A549 (cell line): ENCODE data around the gene TMEM229A. TPM values are rescaled to one million over a fixed set of nuclear protein-coding genes. Genes with fewer than 3 reads are reported as not detected.

ENCODE experiments used
- ATAC-seq, 2 experiments: fragments of 200-7000 bp in 1 of 2; fragments of >200 bp in 1 of 2; cut with Nextera tagmentation in 1 of 2; cut with Tn5 transposase in 1 of 2; 3 replicates each; pipeline versions ENCODE4 v1.8.0 to v1.9.1; 2018 to 2020; ENCODE audit warnings: mild to moderate bottlenecking in 1 of 2, moderate library complexity in 1 of 2
- CTCF ChIA-PET: fragments of 300-600 bp; sonication (Branson Sonifier 250); formaldehyde crosslinking; extraction: SDS; loops from one replicate; lab custom pipeline; 2021; ENCODE audit warnings: antibody characterized with exemption, inconsistent platforms; lab: Yijun Ruan, JAX
- POLR2A ChIA-PET: fragments of 350-600 bp; formaldehyde crosslinking; extraction: SDS; loops from one replicate; lab custom pipeline; 2021; ENCODE audit warnings: antibody characterized with exemption, inconsistent platforms; lab: Yijun Ruan, JAX
- DNase-seq, 2 experiments: peaks; one replicate each; pipeline versions ENCODE4 v3.0.0 to v3.0.0-alpha.2; 2011 to 2016; ENCODE audit warnings: low read depth in 1 of 2, low spot score in 1 of 2
- FAIRE-seq: peaks from 2 replicates; lab custom pipeline; 2011; peaks lifted over from hg19 to GRCh38; lab: Jason Lieb, UNC
- H3K27ac ChIP-seq, 2 experiments: fragments of >200 bp; sonication (Bioruptor Twin); formaldehyde crosslinking; 3 replicates each; pipeline ENCODE4 v1.5.1; 2016 to 2017
- H3K4me1 ChIP-seq: fragments of >200 bp; sonication (Bioruptor Twin); formaldehyde crosslinking; 3 replicates; pipeline ENCODE4 v1.6.1; 2016
- H3K4me2 ChIP-seq: fragments of >200 bp; sonication (Bioruptor Twin); formaldehyde crosslinking; 3 replicates; pipeline ENCODE4 v1.6.1; 2016
- H3K4me3 ChIP-seq: fragments of >200 bp; sonication (Bioruptor Twin); formaldehyde crosslinking; 3 replicates; pipeline ENCODE4 v1.5.1; 2016
- H3K9me3 ChIP-seq: fragments of >200 bp; sonication (Bioruptor Twin); formaldehyde crosslinking; 3 replicates; pipeline ENCODE4 v1.6.1; 2016
- BHLHE40 ChIP-seq: IDR thresholded peaks from 2 replicates; pipeline ENCODE4 v1.6.1; 2012; ENCODE audit warnings: low read depth, low read length, inconsistent platforms
- CBX8 ChIP-seq: fragments of 200-600 bp; sonication (generic); IDR thresholded peaks from 2 replicates; pipeline ENCODE4 v1.6.1; 2016
- EHF ChIP-seq: fragments of 250-450 bp; sonication (Bioruptor Pico); IDR thresholded peaks from 2 replicates; pipeline ENCODE4 v1.5.0; 2020; ENCODE audit warnings: mild to moderate bottlenecking
- EHMT2 ChIP-seq: fragments of 200-600 bp; sonication (generic); IDR thresholded peaks from 2 replicates; pipeline ENCODE4 v1.6.1; 2016; ENCODE audit warnings: antibody characterized with exemption, low read depth, mild to moderate bottlenecking, moderate library complexity
- FOXS1 ChIP-seq: fragments of 250-450 bp; sonication (Bioruptor Pico); IDR thresholded peaks from 2 replicates; pipeline ENCODE4 v1.5.0; 2020; ENCODE audit warnings: mild to moderate bottlenecking, moderate library complexity
- GATA3 ChIP-seq: IDR thresholded peaks from 2 replicates; pipeline ENCODE4 v1.6.1; 2012; ENCODE audit warnings: borderline replicate concordance
- HES2 ChIP-seq: fragments of >200 bp; sonication (Bioruptor Twin); formaldehyde crosslinking; IDR thresholded peaks from 2 replicates; pipeline ENCODE4 v1.6.1; 2016
- HEYL ChIP-seq: fragments of 250-450 bp; sonication (Bioruptor Pico); IDR thresholded peaks from 2 replicates; pipeline ENCODE4 v1.8.0; 2021; ENCODE audit warnings: mild to moderate bottlenecking, moderate library complexity
- HMGXB4 ChIP-seq: fragments of 250-450 bp; sonication (Bioruptor Pico); IDR thresholded peaks from 2 replicates; pipeline ENCODE4 v1.5.0; 2021; ENCODE audit warnings: mild to moderate bottlenecking, moderate library complexity, borderline replicate concordance
- JUN ChIP-seq, 2 experiments: fragments of >200 bp; sonication (Bioruptor Twin); formaldehyde crosslinking; IDR thresholded peaks; 2 replicates in 1 of 2; 3 replicates in 1 of 2; pipeline ENCODE4 v1.6.1; 2016 to 2017
- JUNB ChIP-seq: fragments of >200 bp; sonication (Bioruptor Twin); formaldehyde crosslinking; IDR thresholded peaks from 2 replicates; pipeline ENCODE4 v1.6.1; 2016
- KDM1A ChIP-seq: fragments of 200-600 bp; sonication (generic); IDR thresholded peaks from 2 replicates; pipeline ENCODE4 v1.6.1; 2016; ENCODE audit warnings: low read depth, mild to moderate bottlenecking
- MAZ ChIP-seq: fragments of 150-350 bp; IDR thresholded peaks from 2 replicates; pipeline ENCODE4 v1.6.1; 2014; ENCODE audit warnings: antibody characterized with exemption, low read depth, low read length, borderline replicate concordance
- RAD21 ChIP-seq, 2 experiments: fragments of >200 bp in 1 of 2; sonication (Bioruptor Twin) in 1 of 2; formaldehyde crosslinking in 1 of 2; IDR thresholded peaks in 1 of 2; conservative IDR thresholded peaks in 1 of 2; 2 replicates in 1 of 2; 3 replicates in 1 of 2; pipeline ENCODE4 v1.6.1; 2012 to 2018; ENCODE audit warnings: inconsistent platforms in 1 of 2
- RARB ChIP-seq: fragments of 250-450 bp; sonication (Bioruptor Pico); IDR thresholded peaks from 2 replicates; pipeline ENCODE4 v1.8.0; 2021; ENCODE audit warnings: mild to moderate bottlenecking, moderate library complexity
- REST ChIP-seq: fragments of 200-600 bp; sonication (generic); IDR thresholded peaks from 2 replicates; pipeline ENCODE4 v1.6.1; 2016; ENCODE audit warnings: antibody characterized with exemption, mild to moderate bottlenecking, moderate library complexity
- RNF2 ChIP-seq: fragments of 200-600 bp; sonication (generic); IDR thresholded peaks from 2 replicates; pipeline ENCODE4 v1.6.1; 2016; ENCODE audit warnings: low read depth, mild to moderate bottlenecking, antibody characterized with exemption, moderate library complexity, borderline replicate concordance
- TP53 ChIP-seq: fragments of 250-450 bp; sonication (Bioruptor Pico); IDR thresholded peaks from 2 replicates; pipeline ENCODE4 v1.5.0; 2021; ENCODE audit warnings: mild to moderate bottlenecking, moderate library complexity
- ZFP36 ChIP-seq: fragments of 450-650 bp; IDR thresholded peaks from 2 replicates; pipeline ENCODE4 v1.6.1; 2014; ENCODE audit warnings: borderline replicate concordance; ENCODE audit not compliant: partially characterized antibody
- WGBS: methylation state at CpG from one replicate; pipeline ENCODE4 v1.1.6; 2017; ENCODE audit errors: missing lambda C conversion rate; 5-methylcytosine and 5-hydroxymethylcytosine counted together
- polyA plus RNA-seq, 4 experiments: library from polyadenylated mRNA; depleted of rRNA in 3 of 4; stranded (reverse); fragments of >200 nt; fragmentation: RNase III in 1 of 4; extraction: RNeasy Plus Mini Kit Qiagen cat#74134 plus additional on column Dnase treatment in 1 of 4; gene quantifications; 2 replicates in 3 of 4; 3 replicates in 1 of 4; pipeline ENCODE4 v1.2.3, GENCODE V29; 2011 to 2017

The TMEM229A gene
- polyA plus RNA-seq, 2 of the 4 experiments (the other 2 are of a cell fraction): not detected

GRCh38 chr7:124022551-124022950 lies 10.3 kb downstream of the TMEM229A start (continued):
- no peak for TF ChIP-seq RAD21 (conservative IDR thresholded peaks at IDR 0.05 in 1 of 2, IDR thresholded peaks at IDR 0.05 in 1 of 2)
- TF ChIP-seq, all 56 proteins: peak for 0

- ATAC-seq (no peak), DNase-seq (no peak), FAIRE-seq (no peak)
- no peaks in the 10 kb centered on the region for H3K4me1 ChIP-seq
- WGBS: 9% methylated on average over 1 of the region's 1 CpG
- H3K4me3 ChIP-seq: no peak overlapping the region
- no peak overlapping the region for H3K4me2 ChIP-seq
- no peak overlapping the region for H3K27ac ChIP-seq
- TF ChIP-seq CBX8 (no peak), GATA3 (no peak), EHMT2 (no peak), RARB (no peak), HES2 (no peak), EHF (CRISPR knock-in tag) (no peak), RAD21 (conservative IDR thresholded peaks at IDR 0.05 in 1 of 2, IDR thresholded peaks at IDR 0.05 in 1 of 2) (no peak), HEYL (CRISPR knock-in tag) (no peak), REST (no peak), JUNB (no peak), MAZ (no peak)
- CTCF ChIA-PET: no interaction called here
- H3K9me3 ChIP-seq: no peaks in the 10 kb centered on the region
- POLR2A ChIA-PET: no interaction called here
Observed at GRCh38 chr7:124020060-124020459, 12.8 kb downstream of the TMEM229A start.

- ChIA-PET POLR2A (no interaction called here), CTCF (no interaction called here)
- FAIRE-seq (no peak), DNase-seq (no peak), ATAC-seq (no peak)
- H3K4me1 ChIP-seq: no peaks in the 10 kb centered on the region
- no peak overlapping the region for H3K27ac ChIP-seq
- H3K9me3 ChIP-seq: no peaks in the 10 kb centered on the region
- H3K4me3 ChIP-seq: no peak overlapping the region
- TF ChIP-seq RARB (no peak), FOXS1 (CRISPR knock-in tag) (no peak), JUN (IDR thresholded peaks at IDR 0.05) (no peak), HMGXB4 (CRISPR knock-in tag) (no peak), RNF2 (no peak), BHLHE40 (no peak), REST (no peak), KDM1A (no peak), ZFP36 (no peak), TP53 (CRISPR knock-in tag) (no peak)
- H3K4me2 ChIP-seq: no peak overlapping the region
- WGBS: 2% methylated on average over 3 of the region's 3 CpGs
Observed at GRCh38 chr7:124013306-124013705, 19.6 kb downstream of the TMEM229A start.
